ENCODE data around the gene NR2F1-AS1.

- TF ChIP-seq ZFP30 (CRISPR knock-in tag; IDR thresholded peaks at IDR 0.05) (no peak), RARB (CRISPR knock-in tag; IDR thresholded peaks at IDR 0.05) (no peak), GLIS3 (CRISPR knock-in tag; IDR thresholded peaks at IDR 0.05) (no peak), ZNF565 (CRISPR knock-in tag; conservative IDR thresholded peaks at IDR 0.05; ENCODE audit: low read depth) (no peak), ESRRG (CRISPR knock-in tag; IDR thresholded peaks at IDR 0.05) (no peak), SNAI2 (CRISPR knock-in tag; IDR thresholded peaks at IDR 0.05) (no peak), ISL1 (CRISPR knock-in tag; IDR thresholded peaks at IDR 0.05) (no peak), POU6F1 (CRISPR knock-in tag; IDR thresholded peaks at IDR 0.05; ENCODE audit: borderline replicate concordance, low read depth) (no peak), PPARA (CRISPR knock-in tag; IDR thresholded peaks at IDR 0.05; ENCODE audit: borderline replicate concordance) (no peak)
Observed at GRCh38 chr5:93591323-93591945, 10.4 kb upstream of the NR2F1-AS1 start.
